IMR-90 (cell line): Measurements from ENCODE around the gene NR2F2. TPM values are rescaled to one million over a fixed set of nuclear protein-coding genes. Genes with fewer than 3 reads are reported as not detected.

Source experiments
- ATAC-seq: fragments of 200-7000 bp; cut with Tn5 transposase; 2 replicates; pipeline ENCODE4 v1.9.1; 2020; ENCODE audit warnings: low read depth, mild to moderate bottlenecking, moderate library complexity
- BruUV-seq: library from RNA; stranded (reverse); fragments of 400-500 nt; replicated peaks from 2 replicates; lab custom pipeline; 2021; lab: Mats Ljungman, UMichigan
- CTCF ChIA-PET: fragments of 300-600 bp; formaldehyde crosslinking; extraction: SDS; loops from one replicate; lab custom pipeline; 2021; ENCODE audit warnings: antibody characterized with exemption; lab: Yijun Ruan, JAX
- POLR2A ChIA-PET: fragments of 300-600 bp; sonication (Branson Sonifier 250); formaldehyde crosslinking; loops from one replicate; lab custom pipeline; 2022; ENCODE audit warnings: antibody characterized with exemption; ENCODE audit not compliant: unreplicated experiment; lab: Charles Lee
- DNase-seq: peaks from one replicate; pipeline ENCODE4 v3.0.0; 2013
- H2AFZ ChIP-seq: replicated peaks from 2 replicates; pipeline ENCODE3; 2013; ENCODE audit warnings: low read length, mild to moderate bottlenecking; ENCODE audit not compliant: poor library complexity
- H2AK5ac ChIP-seq: 2 replicates; pipeline ENCODE4 v1.6.1; 2013; ENCODE audit warnings: low read depth, low read length, inconsistent platforms
- H2AK9ac ChIP-seq: replicated peaks from 2 replicates; pipeline ENCODE3; 2013; ENCODE audit warnings: mild to moderate bottlenecking, low read depth, low read length, moderate library complexity; ENCODE audit not compliant: poor library complexity
- H2BK120ac ChIP-seq: 2 replicates; pipeline ENCODE4 v1.6.1; 2013; ENCODE audit warnings: low read depth, low read length, inconsistent platforms
- H2BK15ac ChIP-seq: 3 replicates; pipeline ENCODE4 v1.6.1; 2013; ENCODE audit warnings: low read depth, low read length, inconsistent platforms
- H2BK20ac ChIP-seq: 2 replicates; pipeline ENCODE4 v1.6.1; 2013; ENCODE audit warnings: low read depth, mild to moderate bottlenecking, inconsistent platforms, low read length, moderate library complexity
- H2BK5ac ChIP-seq: 2 replicates; pipeline ENCODE4 v1.6.1; 2013; ENCODE audit warnings: mild to moderate bottlenecking, low read depth, low read length, inconsistent platforms; ENCODE audit not compliant: poor library complexity, severe bottlenecking
- H3K14ac ChIP-seq: replicated peaks from 2 replicates; pipeline ENCODE4 v1.6.1; 2013; ENCODE audit warnings: low read depth, low read length, inconsistent platforms
- H3K18ac ChIP-seq: 2 replicates; pipeline ENCODE4 v1.6.1; 2013; ENCODE audit warnings: low read depth, low read length, control low read depth
- H3K23ac ChIP-seq: 2 replicates; pipeline ENCODE4 v1.6.1; 2013; ENCODE audit warnings: low read depth, low read length, inconsistent platforms
- H3K27ac ChIP-seq: 2 replicates; pipeline ENCODE4 v1.5.1; 2013; ENCODE audit warnings: mild to moderate bottlenecking, control low read depth, low read length; ENCODE audit not compliant: insufficient read depth
- H3K27me3 ChIP-seq: 2 replicates; pipeline ENCODE4 v1.6.1; 2013; ENCODE audit warnings: low read length; ENCODE audit not compliant: control insufficient read depth, insufficient read depth
- H3K36me3 ChIP-seq: 2 replicates; pipeline ENCODE4 v1.6.1; 2013; ENCODE audit warnings: low read length, mixed read lengths; ENCODE audit not compliant: control insufficient read depth, insufficient read depth
- H3K4ac ChIP-seq: 2 replicates; pipeline ENCODE4 v1.6.1; 2013; ENCODE audit warnings: low read depth, low read length, inconsistent platforms
- H3K4me1 ChIP-seq: 2 replicates; pipeline ENCODE4 v1.6.1; 2013; ENCODE audit warnings: low read length, mixed read lengths; ENCODE audit not compliant: control insufficient read depth, insufficient read depth
- H3K4me2 ChIP-seq: 2 replicates; pipeline ENCODE4 v1.6.1; 2013; ENCODE audit warnings: low read depth, mild to moderate bottlenecking, control low read depth, low read length, moderate library complexity
- H3K4me3 ChIP-seq: 2 replicates; pipeline ENCODE4 v1.5.1; 2013; ENCODE audit warnings: low read depth, mild to moderate bottlenecking, control low read depth, low read length, moderate library complexity; ENCODE audit not compliant: insufficient read depth
- H3K56ac ChIP-seq: 2 replicates; pipeline ENCODE4 v1.6.1; 2013; ENCODE audit warnings: low read length, inconsistent platforms; ENCODE audit not compliant: insufficient read depth; ENCODE audit errors: extremely low read depth
- H3K79me1 ChIP-seq, 2 experiments: 2 replicates each; pipeline ENCODE4 v1.6.1; 2013; ENCODE audit warnings: low read length in 2 of 2, inconsistent platforms in 1 of 2, low read depth in 1 of 2
- H3K9ac ChIP-seq: 2 replicates; pipeline ENCODE4 v1.6.1; 2013; ENCODE audit warnings: low read depth, low read length, control low read depth
- H3K9me1 ChIP-seq: 2 replicates; pipeline ENCODE4 v1.6.1; 2013; ENCODE audit warnings: low read length, inconsistent platforms; ENCODE audit not compliant: insufficient read depth
- H3K9me3 ChIP-seq: 2 replicates; pipeline ENCODE4 v1.6.1; 2013; ENCODE audit warnings: low read length; ENCODE audit not compliant: control insufficient read depth, insufficient read depth
- H4K20me1 ChIP-seq: 2 replicates; pipeline ENCODE4 v1.6.1; 2013; ENCODE audit warnings: low read length, inconsistent platforms; ENCODE audit not compliant: insufficient read depth
- H4K5ac ChIP-seq: 2 replicates; pipeline ENCODE4 v1.6.1; 2013; ENCODE audit warnings: mild to moderate bottlenecking, low read depth, low read length, control low read depth
- H4K8ac ChIP-seq, 2 experiments: 2 replicates each; pipeline ENCODE4 v1.6.1; 2013; ENCODE audit warnings: low read depth in 2 of 2, low read length in 2 of 2, control low read depth in 1 of 2, inconsistent platforms in 1 of 2
- H4K91ac ChIP-seq: 2 replicates; pipeline ENCODE4 v1.6.1; 2013; ENCODE audit warnings: low read depth, low read length, inconsistent platforms; ENCODE audit not compliant: insufficient read depth
- BHLHE40 ChIP-seq: fragments of 150-350 bp; IDR thresholded peaks from 2 replicates; pipeline ENCODE4 v1.6.1; 2016; ENCODE audit warnings: mild to moderate bottlenecking, low read depth, low read length
- CEBPB ChIP-seq: IDR thresholded peaks from 2 replicates; pipeline ENCODE4 v1.6.1; 2012; ENCODE audit warnings: low read depth, low read length, improper control_type of control experiment
- CHD1 ChIP-seq: IDR thresholded peaks from 2 replicates; pipeline ENCODE4 v1.6.1; 2012; ENCODE audit warnings: low read depth, low read length, improper control_type of control experiment
- CTCF ChIP-seq: conservative IDR thresholded peaks from 2 replicates; pipeline ENCODE4 v1.5.1; 2012; ENCODE audit warnings: mild to moderate bottlenecking, low read depth, low read length, improper control_type of control experiment
- FOS ChIP-seq: fragments of 150-350 bp; IDR thresholded peaks from 2 replicates; pipeline ENCODE4 v1.6.1; 2016; ENCODE audit warnings: low read depth, low read length
- MAFK ChIP-seq: IDR thresholded peaks from 2 replicates; pipeline ENCODE4 v1.6.1; 2012; ENCODE audit warnings: low read depth, low read length, improper control_type of control experiment
- MAZ ChIP-seq: IDR thresholded peaks from 2 replicates; pipeline ENCODE4 v1.6.1; 2012; ENCODE audit warnings: low read depth, mild to moderate bottlenecking, low read length, improper control_type of control experiment, moderate library complexity, borderline replicate concordance
- MXI1 ChIP-seq: IDR thresholded peaks from 2 replicates; pipeline ENCODE4 v1.6.1; 2012; ENCODE audit warnings: low read depth, mild to moderate bottlenecking, low read length, moderate library complexity, borderline replicate concordance
- NFE2L2 ChIP-seq: fragments of 150-350 bp; IDR thresholded peaks from 2 replicates; pipeline ENCODE4 v1.6.1; 2016; ENCODE audit warnings: low read depth, mild to moderate bottlenecking, low read length
- POLR2A ChIP-seq: IDR thresholded peaks from 2 replicates; pipeline ENCODE4 v1.6.1; 2012; ENCODE audit warnings: mild to moderate bottlenecking, low read depth, low read length
- RAD21 ChIP-seq: IDR thresholded peaks from 2 replicates; pipeline ENCODE4 v1.6.1; 2012; ENCODE audit warnings: low read length, improper control_type of control experiment
- RCOR1 ChIP-seq: IDR thresholded peaks from 2 replicates; pipeline ENCODE4 v1.6.1; 2012; ENCODE audit warnings: mild to moderate bottlenecking, low read length, improper control_type of control experiment; ENCODE audit not compliant: insufficient replicate concordance
- RFX5 ChIP-seq: IDR thresholded peaks from 2 replicates; pipeline ENCODE4 v1.8.0; 2012; ENCODE audit warnings: low read depth, mild to moderate bottlenecking, low read length, moderate library complexity
- SMC3 ChIP-seq: fragments of 150-350 bp; IDR thresholded peaks from 2 replicates; pipeline ENCODE4 v1.6.1; 2016; ENCODE audit warnings: low read depth, mild to moderate bottlenecking, antibody characterized with exemption, low read length, moderate library complexity
- USF2 ChIP-seq: fragments of 150-350 bp; IDR thresholded peaks from 2 replicates; pipeline ENCODE4 v1.6.1; 2017; ENCODE audit warnings: mild to moderate bottlenecking, antibody characterized with exemption, low read length, low read depth
- WGBS, 2 experiments: methylation state at CpG; one replicate each; pipeline versions ENCODE4 v1.1.5 to v1.1.7; 2013; ENCODE audit warnings: missing lambda C conversion rate in 2 of 2; ENCODE audit not compliant: insufficient read length in 1 of 2; ENCODE audit errors: extremely low coverage in 2 of 2; 5-methylcytosine and 5-hydroxymethylcytosine counted together
- dilution Hi-C: fragments of 300-500 bp; cut with HindIII; formaldehyde crosslinking; loops from one replicate; pipeline ENCODE4 v1.14.3; 2018; ENCODE audit warnings: low sequenced_read_pairs; ENCODE audit not compliant: unreplicated experiment
- in situ Hi-C: fragments of 300-500 bp; cut with MboI; formaldehyde crosslinking; loops from 3 replicates; pipeline ENCODE4 v1.14.3; 2019; ENCODE audit warnings: low sequenced_read_pairs, inconsistent platforms, mixed read lengths
- intact Hi-C: fragments of 100-400 bp; cut with micrococcal nuclease; formaldehyde crosslinking; loops from 2 replicates; pipeline ENCODE4 v1.10.0; 2022
- polyA plus RNA-seq, 3 experiments: library from polyadenylated mRNA; depleted of rRNA; stranded (reverse); fragments of >200 nt; gene quantifications; 2 replicates each; pipeline ENCODE4 v1.2.3, GENCODE V29; 2012; ENCODE audit warnings: low replicate concordance in 1 of 3
- total RNA-seq: library from RNA; depleted of rRNA; stranded (reverse); fragments of >200 nt; gene quantifications from 2 replicates; pipeline ENCODE4 v1.2.3, GENCODE V29; 2012

The NR2F2 gene
- total and polyA plus RNA-seq, 2 of the 4 experiments (the other 2 are of a cell fraction), result 20.3 to 161 TPM

- Histone ChIP-seq H3K36me3 (peaks cover 22% of the 10 kb centered on the region; the same call in 1 of the 2 replicates), H3K4me3 (peak overlapping the region; percentile 46; the same call in 1 of the 2 replicates), H2BK15ac (0 out of 3 replicates have a peak overlapping the region, but pooled peaks have one; percentile 19), H3K4me1 (peaks cover 39% of the 10 kb centered on the region), H4K20me1 (0 out of 2 replicates have a peak, but pooled peaks cover 3% of the 10 kb centered on the region), H3K4ac (peak overlapping the region; percentile 98), H2BK20ac (peak overlapping the region; percentile 31), H3K23ac (peak overlapping the region; percentile 95), H3K18ac (peak overlapping the region; percentile 88), H3K27me3 (no peaks in the 10 kb centered on the region), H2AFZ (no peak overlapping the region), H3K4me2 (peak overlapping the region; percentile 90), H4K91ac (peak overlapping the region; percentile 94), H3K9me3 (no peaks in the 10 kb centered on the region), H3K27ac (peak overlapping the region; percentile 88), H2BK5ac (peak overlapping the region; percentile 92), H2AK9ac (peak overlapping the region; percentile 89), H3K9ac (peak overlapping the region; percentile 80), H3K79me1 (peaks cover 0 to 5% of the 10 kb centered on the region in 2 experiments; a peak in 2 of 4 replicates), H4K5ac (peak overlapping the region; percentile 76), H2BK120ac (peak overlapping the region; percentile 92), H2AK5ac (peak overlapping the region; percentile 61; the same call in 1 of the 2 replicates), H3K14ac (peak overlapping the region; percentile 92), H4K8ac (peak overlapping the region; percentile 85 to 92), H3K9me1 (no peaks in the 10 kb centered on the region), H3K56ac (peak overlapping the region; percentile 95)
- POLR2A ChIA-PET, result no interaction called here
- BruUV-seq, result no TSS peak
- dilution Hi-C loops, result no loop called here
- intact Hi-C loops, result no loop called here
- in situ Hi-C loops, result loop anchor here (10.0 to 25.0 kb wide), 3 partner anchors 780 to 1318 kb away; no protein-coding TSS in a partner anchor
- no CpG with 5 or more reads among the region's 16 CpGs for WGBS, 2 experiments
- no peak for ATAC-seq
- CTCF ChIA-PET, result interaction anchor here (0.9 to 1.6 kb wide), 2 partner anchors 14 to 1083 kb away, joined by 3 to 5 read pairs; no protein-coding TSS in a partner anchor
- no peak for DNase-seq
- TF ChIP-seq USF2, result no peak
- TF ChIP-seq BHLHE40, result no peak
- TF ChIP-seq MXI1, result no peak
- no peak for TF ChIP-seq POLR2A
- TF ChIP-seq CHD1, result no peak
- no peak for TF ChIP-seq MAZ
- no peak for TF ChIP-seq CEBPB
- no peak for TF ChIP-seq RFX5
- TF ChIP-seq CTCF, result no peak
- TF ChIP-seq FOS, result no peak
- TF ChIP-seq NFE2L2, result no peak
- TF ChIP-seq RCOR1, result no peak
- no peak for TF ChIP-seq SMC3
- no peak for TF ChIP-seq MAFK
- TF ChIP-seq RAD21, result no peak
These were observed 12.1 kb downstream of the NR2F2 start for GRCh38 chr15:96342406-96343112.
